ENCODE results near the gene MAP2K3. TPM values are rescaled to one million over a fixed set of nuclear protein-coding genes. Genes with fewer than 3 reads are reported as not detected.

The MAP2K3 gene
- total and polyA plus RNA-seq, 2 of the 8 experiments (the other 6 are each of a cell fraction or from before 2014, with no cell fraction given), result 16.9 to 33.5 TPM

DNA sequence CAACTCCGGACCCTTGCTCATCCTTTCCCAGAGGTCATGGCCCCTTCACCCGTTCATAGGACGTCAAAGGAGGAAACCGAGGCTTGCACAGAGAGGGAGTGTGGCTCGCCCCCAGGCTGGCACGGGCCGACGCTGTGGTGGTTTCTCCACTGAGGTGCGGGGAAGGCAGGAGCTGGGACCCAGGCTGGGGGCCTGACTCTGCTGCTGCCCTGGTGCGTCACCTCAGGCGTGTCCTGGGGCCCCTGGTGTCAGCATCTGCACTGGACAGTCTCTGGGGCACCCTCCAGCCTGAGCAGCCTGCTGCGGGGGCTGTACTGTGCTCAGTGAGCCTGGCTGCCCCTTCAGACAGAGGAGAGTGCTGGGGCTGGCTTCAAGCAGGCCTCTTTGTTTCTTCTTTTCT is 7.4 kb downstream of the MAP2K3 start:
- Histone ChIP-seq H3K23me2 (ENCODE audit: low read depth, low read length) (no peaks in the 10 kb centered on the region), H3K18ac (ENCODE audit: extremely low read depth, low read length) (no peak overlapping the region), H3K4me3 (ENCODE audit: extremely low read depth in 1 of 4, insufficient read depth in 2 of 4, low read depth in 3 of 4, low read length in 4 of 4) (no peak overlapping the region), H3K56ac (replicated peaks; ENCODE audit: insufficient read length, low read depth, low read length) (no peak overlapping the region), H2BK120ac (replicated peaks; ENCODE audit: low read depth, low read length) (no peak overlapping the region), H3K79me1 (ENCODE audit: low read depth, low read length) (peaks cover 17% of the 10 kb centered on the region), H3K9ac (replicated peaks in 1 of 4; ENCODE audit: extremely low read depth in 1 of 4, low read depth in 3 of 4, low read length in 3 of 4) (no peak overlapping the region), H2BK20ac (ENCODE audit: low read length) (no peak overlapping the region), H3K27me3 (replicated peaks in 1 of 4; ENCODE audit: control insufficient read depth in 3 of 4, extremely low read depth in 1 of 4, insufficient read depth in 3 of 4, low read length in 3 of 4) (no peaks in the 10 kb centered on the region), H3K23ac (ENCODE audit: insufficient read length) (no peak overlapping the region), H2BK5ac (ENCODE audit: low read depth, low read length) (no peak overlapping the region), H2BK15ac (ENCODE audit: low read length) (no peak overlapping the region), H3K4me2 (ENCODE audit: insufficient read depth in 1 of 2, low read depth in 2 of 2, low read length in 2 of 2) (no peak overlapping the region), H3K4me1 (replicated peaks in 1 of 4; ENCODE audit: control insufficient read depth in 3 of 4, insufficient read depth in 4 of 4, low read length in 3 of 4) (no peaks in the 10 kb centered on the region; a peak in 1 of 7 replicates), H3K14ac (ENCODE audit: insufficient read length) (no peak overlapping the region), H2AK5ac (ENCODE audit: low read depth, low read length) (no peak overlapping the region), H4K5ac (ENCODE audit: insufficient read length, low read depth, low read length) (no peak overlapping the region), H4K20me1 (replicated peaks in 1 of 2; ENCODE audit: control insufficient read depth in 1 of 2, insufficient read depth in 2 of 2, low read length in 2 of 2) (peaks cover 4 to 5% of the 10 kb centered on the region in 2 experiments), H4K8ac (ENCODE audit: extremely low read depth, insufficient read depth, low read length) (no peak overlapping the region), H3K79me2 (ENCODE audit: control insufficient read depth in 1 of 2, insufficient read depth in 2 of 2, low read length in 2 of 2) (peaks cover 0 to 18% of the 10 kb centered on the region in 2 experiments; a peak in 1 of 4 replicates), H2BK12ac (ENCODE audit: low read depth, low read length) (no peak overlapping the region), H3K9me3 (ENCODE audit: insufficient read depth in 2 of 2, low read depth in 1 of 2, low read length in 1 of 2) (peaks cover 27 to 55% of the 10 kb centered on the region in 2 experiments; a peak in 3 of 4 replicates), H4K91ac (replicated peaks; ENCODE audit: insufficient read length, low read length) (no peak overlapping the region), H3K27ac (ENCODE audit: low read depth, low read length) (no peak overlapping the region), H3K4ac (replicated peaks; ENCODE audit: insufficient read length, low read depth, low read length) (no peak overlapping the region), H3K36me3 (ENCODE audit: control insufficient read depth in 2 of 4, insufficient read depth in 4 of 4, low read length in 3 of 4) (no peaks in the 10 kb centered on the region), H2AFZ (ENCODE audit: low read length) (no peak overlapping the region)
- no peak for DNase-seq (ENCODE audit: low read depth in 1 of 2, low spot score in 2 of 2)
- TF ChIP-seq NRF1 (IDR thresholded peaks at IDR 0.05; ENCODE audit: low read depth, low read length) (no peak), RAD21 (IDR thresholded peaks at IDR 0.05 in 1 of 2, conservative IDR thresholded peaks at IDR 0.05 in 1 of 2; ENCODE audit: low read depth in 2 of 2, low read length in 2 of 2) (no peak), SUZ12 (IDR thresholded peaks at IDR 0.05; ENCODE audit: low read length) (no peak), EGR1 (IDR thresholded peaks at IDR 0.05; ENCODE audit: borderline replicate concordance, low read depth, low read length) (no peak), CBX5 (IDR thresholded peaks at IDR 0.05; ENCODE audit: low read depth, low read length) (no peak), RXRA (IDR thresholded peaks at IDR 0.05; ENCODE audit: insufficient read depth, low read depth, low read length) (no peak), POU5F1 (IDR thresholded peaks at IDR 0.05; ENCODE audit: low read depth, low read length) (no peak), SP4 (IDR thresholded peaks at IDR 0.05; ENCODE audit: low read length) (no peak), POLR2A (IDR thresholded peaks at IDR 0.05; ENCODE audit: control extremely low read depth in 1 of 2, low read depth in 2 of 2, low read length in 2 of 2) (no peak)
- TF ChIP-seq, protein P1, sequence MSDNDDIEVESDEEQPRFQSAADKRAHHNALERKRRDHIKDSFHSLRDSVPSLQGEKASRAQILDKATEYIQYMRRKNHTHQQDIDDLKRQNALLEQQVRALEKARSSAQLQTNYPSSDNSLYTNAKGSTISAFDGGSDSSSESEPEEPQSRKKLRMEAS (IDR thresholded peaks at IDR 0.05), result no peak
- TF ChIP-seq, protein P2, sequence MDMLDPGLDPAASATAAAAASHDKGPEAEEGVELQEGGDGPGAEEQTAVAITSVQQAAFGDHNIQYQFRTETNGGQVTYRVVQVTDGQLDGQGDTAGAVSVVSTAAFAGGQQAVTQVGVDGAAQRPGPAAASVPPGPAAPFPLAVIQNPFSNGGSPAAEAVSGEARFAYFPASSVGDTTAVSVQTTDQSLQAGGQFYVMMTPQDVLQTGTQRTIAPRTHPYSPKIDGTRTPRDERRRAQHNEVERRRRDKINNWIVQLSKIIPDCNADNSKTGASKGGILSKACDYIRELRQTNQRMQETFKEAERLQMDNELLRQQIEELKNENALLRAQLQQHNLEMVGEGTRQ (IDR thresholded peaks at IDR 0.05; ENCODE audit: low read length), result no peak
- no peak for FAIRE-seq
- ChIA-PET POLR2A (ENCODE audit: partially characterized antibody) (no interaction called here), CTCF (ENCODE audit: partially characterized antibody) (interaction anchor here (1.0 kb wide), 1 partner anchor 142 kb away, joined by 4 read pairs; no protein-coding TSS in a partner anchor)
- WGBS, 2 experiments (ENCODE audit: extremely low coverage in 1 of 2, insufficient coverage in 1 of 2, insufficient read length in 1 of 2, insufficient replicate concordance in 2 of 2, low coverage in 1 of 2, low lambda C conversion rate in 2 of 2, missing lambda C conversion rate in 1 of 2), result 56% methylated on average over 12 of the region's 12 CpGs; no CpG with 5 or more reads in 1 of the 2 experiments
